OCI-LY7 (cell line): ENCODE results near the gene AEBP2.

Source experiments
- EZH2phosphoT487 ChIP-seq: fragments of 200-600 bp; sonication (generic); IDR thresholded peaks from 2 replicates; pipeline ENCODE4 v1.6.1; 2018; ENCODE audit warnings: low read depth, borderline replicate concordance, mild to moderate bottlenecking, mixed run types, antibody characterized with exemption, low read length, moderate library complexity, mixed read lengths
- TF ChIP-seq, protein P1 (sequence below): fragments of 200-600 bp; sonication (generic); conservative IDR thresholded peaks from 2 replicates; pipeline ENCODE4 v1.5.1; 2014; ENCODE audit warnings: mild to moderate bottlenecking, antibody characterized with exemption, low read length, moderate library complexity, mixed read lengths

DNA sequence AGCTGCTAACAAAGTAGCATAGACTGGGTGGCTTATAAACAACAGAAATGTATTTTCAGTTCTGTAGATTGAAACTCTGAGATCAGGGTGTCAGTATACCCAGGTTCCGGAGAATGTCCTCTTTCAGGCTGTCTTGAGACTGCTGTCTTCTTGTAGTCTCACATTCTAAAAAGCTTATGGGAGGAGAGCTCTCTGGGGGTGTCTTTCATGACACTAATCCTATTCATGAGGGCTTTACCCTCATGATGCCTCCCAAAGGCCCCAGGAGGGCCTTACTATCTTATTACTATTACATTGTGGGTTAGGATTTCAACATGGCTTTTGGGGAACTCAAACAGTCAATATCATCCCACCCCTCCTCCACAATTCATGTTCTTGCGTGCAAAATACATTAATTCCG is 94.3 kb downstream of the AEBP2 start:
- TF ChIP-seq, protein P1, sequence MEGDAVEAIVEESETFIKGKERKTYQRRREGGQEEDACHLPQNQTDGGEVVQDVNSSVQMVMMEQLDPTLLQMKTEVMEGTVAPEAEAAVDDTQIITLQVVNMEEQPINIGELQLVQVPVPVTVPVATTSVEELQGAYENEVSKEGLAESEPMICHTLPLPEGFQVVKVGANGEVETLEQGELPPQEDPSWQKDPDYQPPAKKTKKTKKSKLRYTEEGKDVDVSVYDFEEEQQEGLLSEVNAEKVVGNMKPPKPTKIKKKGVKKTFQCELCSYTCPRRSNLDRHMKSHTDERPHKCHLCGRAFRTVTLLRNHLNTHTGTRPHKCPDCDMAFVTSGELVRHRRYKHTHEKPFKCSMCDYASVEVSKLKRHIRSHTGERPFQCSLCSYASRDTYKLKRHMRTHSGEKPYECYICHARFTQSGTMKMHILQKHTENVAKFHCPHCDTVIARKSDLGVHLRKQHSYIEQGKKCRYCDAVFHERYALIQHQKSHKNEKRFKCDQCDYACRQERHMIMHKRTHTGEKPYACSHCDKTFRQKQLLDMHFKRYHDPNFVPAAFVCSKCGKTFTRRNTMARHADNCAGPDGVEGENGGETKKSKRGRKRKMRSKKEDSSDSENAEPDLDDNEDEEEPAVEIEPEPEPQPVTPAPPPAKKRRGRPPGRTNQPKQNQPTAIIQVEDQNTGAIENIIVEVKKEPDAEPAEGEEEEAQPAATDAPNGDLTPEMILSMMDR = no peak
- no peak for TF ChIP-seq EZH2phosphoT487
